Activated naive CD8-positive, alpha-beta T cell treated with anti-CD3 and anti-CD28 coated beads, Interleukin-2, amount 50 U/mL, for 24 hours (primary cell): ENCODE data around the gene HOXA1.
A peak's percentile ranks its signal among the peaks of the same experiment; 100 is the strongest.

Experiments
- ATAC-seq: fragments of 150-1000 bp; cut with Tn5 transposase; one replicate; pipeline ENCODE4 v1.10.0; 2021
- DNase-seq: peaks from one replicate; pipeline ENCODE4 v3.0.0; 2021
- H3K27ac Mint-ChIP-seq: one replicate; pipeline ENCODE4 v1.8.0; 2021; ENCODE audit warnings: mild to moderate bottlenecking, mixed read lengths
- H3K27me3 Mint-ChIP-seq: one replicate; pipeline ENCODE4 v1.8.0; 2021; ENCODE audit warnings: mixed read lengths
- H3K36me3 Mint-ChIP-seq: one replicate; pipeline ENCODE4 v1.8.0; 2021; ENCODE audit warnings: low read depth, mixed read lengths
- H3K4me1 Mint-ChIP-seq: one replicate; pipeline ENCODE4 v1.8.0; 2021; ENCODE audit warnings: mixed read lengths
- H3K4me3 Mint-ChIP-seq: one replicate; pipeline ENCODE4 v1.8.0; 2021; ENCODE audit warnings: mild to moderate bottlenecking, moderate library complexity, mixed read lengths
- H3K9me3 Mint-ChIP-seq: one replicate; pipeline ENCODE4 v1.8.0; 2021; ENCODE audit warnings: mixed read lengths

The HOXA1 gene

GRCh38 chr7:27095897-27096767 is at the start of gene HOXA1:
Gene HOXA1, minus strand, starts transcription at chr7:27096000. Its CDS starts 88 bp downstream, at chr7:27095912.
- ATAC-seq (peak; percentile 95), DNase-seq (peak; percentile 75)
- Mint-ChIP-seq H3K36me3 (peaks cover 6% of the 10 kb centered on the region), H3K27ac (peak within 1 kb of the TSS; percentile 30), H3K4me3 (peak within 1 kb of the TSS; percentile 81), H3K9me3 (no peaks in the 10 kb centered on the region), H3K27me3 (peaks cover 86% of the 10 kb centered on the region), H3K4me1 (peaks cover 29% of the 10 kb centered on the region)

DNA sequence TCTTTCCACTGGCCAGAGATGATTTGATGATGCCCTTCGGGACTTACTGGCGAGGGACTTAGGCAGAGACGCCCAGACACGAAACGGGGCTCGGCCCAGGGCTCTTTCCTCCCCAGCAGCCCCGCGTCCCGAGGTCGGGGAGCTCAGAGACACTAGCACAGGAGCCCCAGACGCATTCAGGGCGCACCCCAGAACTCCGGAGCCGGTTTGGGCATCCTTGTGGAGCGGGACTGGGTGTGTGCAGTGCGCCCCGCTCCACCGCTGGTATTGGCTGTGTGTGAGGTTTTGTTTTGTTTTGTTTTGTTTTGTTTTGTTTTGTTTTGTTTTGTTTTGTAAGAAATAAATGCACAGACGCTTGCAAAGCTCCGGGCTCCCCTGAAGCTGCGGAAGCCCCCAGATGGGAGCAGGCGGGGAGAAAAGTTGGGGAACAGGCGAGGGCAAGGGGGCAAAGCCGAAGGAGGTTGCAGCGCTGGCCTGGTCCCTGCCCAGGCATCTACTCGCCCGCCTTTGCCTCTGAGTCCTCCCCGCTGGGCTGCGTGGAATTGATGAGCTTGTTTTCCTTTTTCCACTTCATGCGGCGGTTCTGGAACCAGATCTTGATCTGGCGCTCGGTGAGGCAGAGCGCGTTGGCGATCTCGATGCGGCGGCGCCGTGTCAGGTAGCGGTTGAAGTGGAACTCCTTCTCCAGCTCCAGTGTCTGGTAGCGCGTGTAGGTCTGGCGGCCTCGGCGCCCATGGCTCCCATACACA is 49.5 kb upstream of the HOXA1 start:
- Mint-ChIP-seq H3K27me3 (peaks cover 59% of the 10 kb centered on the region), H3K4me1 (peaks cover 10% of the 10 kb centered on the region), H3K36me3 (no peaks in the 10 kb centered on the region), H3K4me3 (no peak overlapping the region), H3K27ac (no peak overlapping the region), H3K9me3 (no peaks in the 10 kb centered on the region)
- DNase-seq = no peak
- no peak for ATAC-seq

GRCh38 chr7:27144781-27145164 is 49.0 kb upstream of the HOXA1 start:
- H3K9me3 Mint-ChIP-seq = no peaks in the 10 kb centered on the region
- ATAC-seq (no peak), DNase-seq (no peak)
- H3K27me3 Mint-ChIP-seq = peaks cover 54% of the 10 kb centered on the region
- H3K4me1 Mint-ChIP-seq = peaks cover 8% of the 10 kb centered on the region
- H3K4me3 Mint-ChIP-seq = no peak overlapping the region
- H3K27ac Mint-ChIP-seq = no peak overlapping the region
- H3K36me3 Mint-ChIP-seq = no peaks in the 10 kb centered on the region

- no peaks in the 10 kb centered on the region for H3K36me3 Mint-ChIP-seq
- H3K27ac Mint-ChIP-seq = no peak overlapping the region
- peaks cover 48% of the 10 kb centered on the region for H3K27me3 Mint-ChIP-seq
- H3K4me1 Mint-ChIP-seq = peaks cover 8% of the 10 kb centered on the region
- H3K4me3 Mint-ChIP-seq = no peak overlapping the region
- H3K9me3 Mint-ChIP-seq = no peaks in the 10 kb centered on the region
- DNase-seq = no peak
- no peak for ATAC-seq
These were observed 48.4 kb upstream of the HOXA1 start for GRCh38 chr7:27143950-27144780.

GRCh38 chr7:27143023-27143949 is 47.5 kb upstream of the HOXA1 start, which contains the start of gene HOXA5:
Gene HOXA5, minus strand, starts transcription at chr7:27143681. Its CDS starts 74 bp downstream, at chr7:27143607.
- Mint-ChIP-seq H3K27me3 (peaks cover 47% of the 10 kb centered on the region), H3K36me3 (no peaks in the 10 kb centered on the region), H3K4me3 (no peak within 1 kb of the TSS), H3K27ac (no peak within 1 kb of the TSS), H3K4me1 (peaks cover 5% of the 10 kb centered on the region), H3K9me3 (no peaks in the 10 kb centered on the region)
- ATAC-seq (no peak), DNase-seq (no peak)

GRCh38 chr7:27142580-27143022 is 46.8 kb upstream of the HOXA1 start:
- ATAC-seq (no peak), DNase-seq (no peak)
- H3K27me3 Mint-ChIP-seq = peaks cover 50% of the 10 kb centered on the region
- no peak overlapping the region for H3K27ac Mint-ChIP-seq
- no peak overlapping the region for H3K4me3 Mint-ChIP-seq
- peaks cover 2% of the 10 kb centered on the region for H3K4me1 Mint-ChIP-seq
- no peaks in the 10 kb centered on the region for H3K36me3 Mint-ChIP-seq
- H3K9me3 Mint-ChIP-seq = no peaks in the 10 kb centered on the region

- H3K4me1 Mint-ChIP-seq = peaks cover 4% of the 10 kb centered on the region
- H3K27ac Mint-ChIP-seq = no peak overlapping the region
- no peak for DNase-seq
- no peak for ATAC-seq
- H3K36me3 Mint-ChIP-seq = no peaks in the 10 kb centered on the region
- no peak overlapping the region for H3K4me3 Mint-ChIP-seq
- H3K9me3 Mint-ChIP-seq = no peaks in the 10 kb centered on the region
- H3K27me3 Mint-ChIP-seq = peaks cover 49% of the 10 kb centered on the region
These were observed 46.3 kb upstream of the HOXA1 start for GRCh38 chr7:27141923-27142579.

DNA sequence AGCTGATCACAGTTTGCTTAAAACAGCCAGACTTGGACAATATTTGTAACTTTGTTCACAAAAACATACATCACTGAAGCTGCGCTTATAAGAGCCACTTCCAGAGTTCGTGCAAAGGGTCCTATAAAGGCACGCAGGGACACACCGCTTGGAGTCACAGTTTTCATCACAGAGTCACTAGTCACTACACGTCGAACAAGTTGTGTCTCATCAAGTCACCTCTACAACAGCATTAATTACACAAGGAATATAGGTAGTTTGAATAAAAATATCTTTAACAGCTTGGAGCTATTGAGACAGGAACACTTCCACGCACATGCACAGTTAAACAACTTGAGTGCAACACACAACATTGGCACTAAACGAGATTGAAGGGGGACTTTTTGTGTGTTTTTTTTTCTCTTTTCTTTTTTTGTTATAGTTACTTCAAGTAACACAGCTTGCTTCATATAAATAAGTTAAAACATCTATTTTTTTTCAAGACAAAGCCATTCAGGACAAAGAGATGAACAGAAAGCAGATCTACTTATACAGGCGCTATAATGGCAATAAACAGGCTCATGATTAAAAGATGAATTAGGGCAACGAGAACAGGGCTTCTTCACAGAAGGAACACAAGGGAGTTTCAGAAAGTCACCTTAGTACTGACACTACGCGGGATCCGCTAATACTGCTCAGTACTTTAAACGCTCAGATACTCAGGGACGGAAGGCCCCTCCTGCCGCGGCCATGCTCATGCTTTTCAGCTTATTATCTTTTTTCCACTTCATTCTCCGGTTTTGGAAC is 45.5 kb upstream of the HOXA1 start:
- Mint-ChIP-seq H3K4me1 (peaks cover 4% of the 10 kb centered on the region), H3K4me3 (no peak overlapping the region), H3K27me3 (peaks cover 47% of the 10 kb centered on the region)

DNA sequence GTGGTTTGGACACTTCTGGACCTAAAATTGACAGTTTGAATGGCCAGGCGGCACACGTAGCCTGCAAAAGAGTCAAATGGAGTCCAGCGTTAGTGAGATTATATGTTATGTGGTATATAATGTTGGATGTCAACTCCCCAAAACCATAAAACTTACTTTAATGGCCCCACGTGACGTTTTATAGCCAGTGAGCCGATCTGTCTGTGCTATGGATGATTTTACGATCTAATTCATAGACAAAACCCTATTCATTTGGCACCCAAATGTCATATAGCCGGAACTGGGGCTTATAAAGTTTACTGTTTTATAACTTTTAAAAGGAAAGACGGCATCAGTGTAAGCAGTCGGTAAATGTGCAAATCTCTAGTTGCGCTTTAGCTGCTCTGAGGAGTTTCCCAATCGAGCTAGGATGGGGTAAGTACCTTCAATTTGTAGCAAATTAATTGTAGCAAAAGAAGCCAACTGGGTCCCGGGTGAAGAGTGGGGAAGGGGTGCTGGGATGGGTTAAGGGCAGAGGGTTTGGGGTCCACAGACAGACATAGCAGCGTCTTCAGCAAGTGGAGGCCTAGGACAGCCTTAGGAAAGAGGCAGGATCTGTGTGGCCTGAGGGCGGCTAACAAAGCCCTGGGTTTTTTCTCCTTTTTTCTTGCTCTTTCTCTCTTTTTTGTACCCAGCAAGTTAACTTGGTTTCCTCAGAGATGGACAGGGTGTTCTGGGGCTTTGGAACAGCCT is 44.5 kb upstream of the HOXA1 start:
- H3K9me3 Mint-ChIP-seq = no peaks in the 10 kb centered on the region
- ATAC-seq (no peak), DNase-seq (no peak)
- H3K27ac Mint-ChIP-seq = no peak overlapping the region
- H3K27me3 Mint-ChIP-seq = peaks cover 52% of the 10 kb centered on the region
- H3K4me3 Mint-ChIP-seq = no peak overlapping the region
- H3K36me3 Mint-ChIP-seq = no peaks in the 10 kb centered on the region
- peaks cover 11% of the 10 kb centered on the region for H3K4me1 Mint-ChIP-seq

More for the DNA sequence above, 45.5 kb upstream of the HOXA1 start:
- Mint-ChIP-seq H3K9me3 (no peaks in the 10 kb centered on the region), H3K36me3 (no peaks in the 10 kb centered on the region), H3K27ac (no peak overlapping the region)
- ATAC-seq (no peak), DNase-seq (no peak)

GRCh38 chr7:27139334-27140125 is 43.7 kb upstream of the HOXA1 start:
- ATAC-seq = no peak
- no peaks in the 10 kb centered on the region for H3K36me3 Mint-ChIP-seq
- H3K27ac Mint-ChIP-seq = no peak overlapping the region
- peaks cover 49% of the 10 kb centered on the region for H3K27me3 Mint-ChIP-seq
- no peak overlapping the region for H3K4me3 Mint-ChIP-seq
- H3K4me1 Mint-ChIP-seq = peaks cover 19% of the 10 kb centered on the region
- DNase-seq = no peak
- no peaks in the 10 kb centered on the region for H3K9me3 Mint-ChIP-seq

DNA sequence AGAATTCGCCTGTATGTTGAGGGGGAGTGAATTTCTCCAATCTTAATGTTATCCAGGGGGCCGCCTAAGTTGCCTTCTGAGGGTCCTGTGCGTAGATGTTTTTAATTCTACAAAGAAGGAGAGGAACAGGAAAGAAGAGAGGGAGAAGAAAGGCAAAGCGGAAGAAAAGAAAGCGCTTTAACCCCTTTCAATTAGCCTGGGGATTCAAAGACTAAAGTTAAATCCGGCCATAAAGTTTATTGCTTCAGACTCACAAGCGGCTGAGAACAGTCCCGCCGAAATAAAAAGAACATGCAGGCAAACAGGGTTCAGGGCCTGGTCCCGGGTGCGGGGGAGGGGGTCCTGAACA is 43.2 kb upstream of the HOXA1 start:
- Mint-ChIP-seq H3K27ac (no peak overlapping the region), H3K27me3 (peaks cover 48% of the 10 kb centered on the region), H3K4me1 (peaks cover 24% of the 10 kb centered on the region), H3K4me3 (no peak overlapping the region), H3K36me3 (no peaks in the 10 kb centered on the region), H3K9me3 (no peaks in the 10 kb centered on the region)
- ATAC-seq (no peak), DNase-seq (no peak)
